Neural progenitor cell (in vitro differentiated cells): Measurements from ENCODE around the gene LRP3. TPM values are rescaled to one million over a fixed set of nuclear protein-coding genes. Genes with fewer than 3 reads are reported as not detected.

Experiments used
- DNase-seq: peaks from one replicate; pipeline ENCODE4 v3.0.0-alpha.2; 2016; ENCODE audit warnings: low spot score
- H2AFZ ChIP-seq: fragments of 200-600 bp; sonication (generic); replicated peaks from 2 replicates; pipeline ENCODE4 v1.6.1; 2016; ENCODE audit warnings: antibody characterized with exemption
- H3F3A ChIP-seq: fragments of 200-600 bp; sonication (generic); 2 replicates; pipeline ENCODE4 v1.6.1; 2016; ENCODE audit warnings: antibody characterized with exemption, low read depth
- H3K27ac ChIP-seq: fragments of 200-600 bp; sonication (generic); 2 replicates; pipeline ENCODE4 v1.5.1; 2016; ENCODE audit warnings: mild to moderate bottlenecking
- H3K27me3 ChIP-seq: fragments of 200-600 bp; sonication (generic); 2 replicates; pipeline ENCODE4 v1.6.1; 2016; ENCODE audit warnings: mild to moderate bottlenecking, moderate library complexity
- H3K36me3 ChIP-seq: fragments of 200-600 bp; sonication (generic); 2 replicates; pipeline ENCODE4 v1.5.1; 2016
- H3K4me1 ChIP-seq: fragments of 200-600 bp; sonication (generic); 2 replicates; pipeline ENCODE4 v1.6.1; 2016; ENCODE audit warnings: mixed run types
- H3K4me2 ChIP-seq: fragments of 200-600 bp; sonication (generic); 2 replicates; pipeline ENCODE4 v1.6.1; 2016
- H3K4me3 ChIP-seq: fragments of 200-600 bp; sonication (generic); 2 replicates; pipeline ENCODE4 v1.5.1; 2016
- H3K79me2 ChIP-seq: fragments of 200-600 bp; sonication (generic); 2 replicates; pipeline ENCODE4 v1.6.1; 2016; ENCODE audit warnings: low read depth
- H3K9ac ChIP-seq: fragments of 200-600 bp; sonication (generic); 2 replicates; pipeline ENCODE4 v1.6.1; 2016
- H3K9me3 ChIP-seq: fragments of 200-600 bp; sonication (generic); 2 replicates; pipeline ENCODE4 v1.5.1; 2016; ENCODE audit warnings: low read depth
- H4K20me1 ChIP-seq: fragments of 200-600 bp; sonication (generic); 2 replicates; pipeline ENCODE4 v1.6.1; 2016; ENCODE audit warnings: low read depth
- H3K27ac Mint-ChIP-seq: 3 replicates; pipeline ENCODE4 v1.8.0; 2021; ENCODE audit warnings: mixed read lengths
- H3K27me3 Mint-ChIP-seq: 2 replicates; pipeline ENCODE4 v1.8.0; 2022; ENCODE audit warnings: low read depth, mild to moderate bottlenecking, inconsistent platforms, moderate library complexity, mixed read lengths; ENCODE audit not compliant: insufficient read depth
- H3K36me3 Mint-ChIP-seq: 3 replicates; pipeline ENCODE4 v1.8.0; 2021; ENCODE audit warnings: mixed read lengths
- H3K4me1 Mint-ChIP-seq: 3 replicates; pipeline ENCODE4 v1.8.0; 2021; ENCODE audit warnings: mixed read lengths
- H3K4me3 Mint-ChIP-seq: 3 replicates; pipeline ENCODE4 v1.8.0; 2021; ENCODE audit warnings: mild to moderate bottlenecking, moderate library complexity, mixed read lengths
- H3K9me3 Mint-ChIP-seq: 3 replicates; pipeline ENCODE4 v1.8.0; 2020; ENCODE audit warnings: mixed read lengths
- CTCF ChIP-seq: fragments of 200-600 bp; sonication (generic); IDR thresholded peaks from 2 replicates; pipeline ENCODE4 v1.5.1; 2017; ENCODE audit warnings: antibody characterized with exemption, mild to moderate bottlenecking
- EZH2 ChIP-seq: fragments of 200-600 bp; sonication (generic); IDR thresholded peaks from 2 replicates; pipeline ENCODE4 v1.6.1; 2017; ENCODE audit warnings: antibody characterized with exemption, mild to moderate bottlenecking, moderate library complexity
- EZH2phosphoT487 ChIP-seq: fragments of 200-600 bp; sonication (generic); IDR thresholded peaks from 2 replicates; pipeline ENCODE4 v1.6.1; 2017; ENCODE audit warnings: antibody characterized with exemption
- total RNA-seq: library from RNA; depleted of rRNA; stranded (reverse); fragments of >200 nt; gene quantifications from 2 replicates; pipeline ENCODE4 v1.2.3, GENCODE V29; 2015; ENCODE audit warnings: low replicate concordance

Gene LRP3
- total RNA-seq, 1 donor from 2014 or later = 7.5 TPM

DNA sequence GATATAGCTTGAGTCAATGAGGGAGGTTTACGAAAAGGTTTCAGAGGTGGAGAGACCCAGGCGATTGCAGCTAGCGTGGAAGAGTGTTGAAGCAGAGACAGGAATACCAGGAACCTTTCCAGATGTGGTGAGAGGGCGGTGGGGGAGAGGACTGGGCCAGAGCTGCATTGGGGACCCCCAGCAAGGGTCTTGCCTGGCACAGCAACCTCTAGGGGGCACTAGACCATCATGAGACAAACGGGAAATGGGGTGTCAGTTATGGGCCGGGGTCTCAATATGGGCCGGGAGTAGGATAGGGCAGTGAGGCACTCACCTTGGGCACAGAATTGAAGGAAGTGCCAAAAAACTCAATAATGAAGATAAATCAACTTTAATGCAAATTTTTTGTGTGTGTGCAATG lies 2.1 kb upstream of the LRP3 start:
- no peak overlapping the region for H3K27ac ChIP-seq
- H3K36me3 Mint-ChIP-seq = peaks cover 1% of the 10 kb centered on the region
- H3K4me3 Mint-ChIP-seq = peak overlapping the region; percentile 48
- no peak overlapping the region for H2AFZ ChIP-seq
- peaks cover 28% of the 10 kb centered on the region for H3K27me3 ChIP-seq
- H3K4me1 ChIP-seq = peaks cover 6% of the 10 kb centered on the region
- no peak overlapping the region for H3K9ac ChIP-seq
- no peaks in the 10 kb centered on the region for H3K79me2 ChIP-seq
- H3K36me3 ChIP-seq = no peaks in the 10 kb centered on the region
- peaks cover 9% of the 10 kb centered on the region for H3K27me3 Mint-ChIP-seq
- peak; percentile 51 for TF ChIP-seq CTCF
- TF ChIP-seq EZH2 = no peak
- no peak for TF ChIP-seq EZH2phosphoT487
- H4K20me1 ChIP-seq = peaks cover 20% of the 10 kb centered on the region
- H3K9me3 ChIP-seq = no peaks in the 10 kb centered on the region
- no peak overlapping the region for H3K27ac Mint-ChIP-seq
- H3K4me3 ChIP-seq = no peak overlapping the region
- peaks cover 4% of the 10 kb centered on the region for H3F3A ChIP-seq
- H3K4me2 ChIP-seq = no peak overlapping the region
- H3K4me1 Mint-ChIP-seq = peaks cover 10% of the 10 kb centered on the region
- no peaks in the 10 kb centered on the region for H3K9me3 Mint-ChIP-seq
- DNase-seq = peak; percentile 51

- no peak overlapping the region for H2AFZ ChIP-seq
- Mint-ChIP-seq H3K4me1 (peaks cover 13% of the 10 kb centered on the region), H3K9me3 (no peaks in the 10 kb centered on the region), H3K4me3 (peak overlapping the region; percentile 86), H3K27me3 (peaks cover 10% of the 10 kb centered on the region), H3K27ac (peak overlapping the region; percentile 37), H3K36me3 (peaks cover 4% of the 10 kb centered on the region)
- no peak for TF ChIP-seq CTCF
- TF ChIP-seq EZH2phosphoT487 = no peak
- TF ChIP-seq EZH2 = no peak
- H3K4me2 ChIP-seq = peak overlapping the region; percentile 75
- H3K4me1 ChIP-seq = peaks cover 6% of the 10 kb centered on the region
- H3K27me3 ChIP-seq = peaks cover 28% of the 10 kb centered on the region
- H3K9me3 ChIP-seq = no peaks in the 10 kb centered on the region
- no peaks in the 10 kb centered on the region for H3K36me3 ChIP-seq
- H3F3A ChIP-seq = peaks cover 4% of the 10 kb centered on the region
- H3K79me2 ChIP-seq = no peaks in the 10 kb centered on the region
- peak overlapping the region; percentile 38 for H3K4me3 ChIP-seq
- no peak overlapping the region for H3K9ac ChIP-seq
- peaks cover 21% of the 10 kb centered on the region for H4K20me1 ChIP-seq
- no peak for DNase-seq
- H3K27ac ChIP-seq = no peak overlapping the region
These were observed 763 bp upstream of the LRP3 start for GRCh38 chr19:33193269-33193864.

GRCh38 chr19:33194532-33194885 lies 379 bp downstream of the LRP3 start:
- H3F3A ChIP-seq = peaks cover 4% of the 10 kb centered on the region
- peak overlapping the region; percentile 79 for H2AFZ ChIP-seq
- no peak for TF ChIP-seq EZH2phosphoT487
- no peak for TF ChIP-seq EZH2
- no peak for TF ChIP-seq CTCF
- peaks cover 13% of the 10 kb centered on the region for H3K4me1 Mint-ChIP-seq
- no peaks in the 10 kb centered on the region for H3K9me3 ChIP-seq
- H3K4me2 ChIP-seq = peak overlapping the region; percentile 91
- peaks cover 6% of the 10 kb centered on the region for H3K36me3 Mint-ChIP-seq
- peaks cover 21% of the 10 kb centered on the region for H4K20me1 ChIP-seq
- H3K27ac Mint-ChIP-seq = no peak overlapping the region
- peaks cover 6% of the 10 kb centered on the region for H3K4me1 ChIP-seq
- no peak overlapping the region for H3K27ac ChIP-seq
- H3K4me3 Mint-ChIP-seq = no peak overlapping the region
- H3K9me3 Mint-ChIP-seq = no peaks in the 10 kb centered on the region
- H3K4me3 ChIP-seq = peak overlapping the region; percentile 84
- no peak overlapping the region for H3K9ac ChIP-seq
- H3K36me3 ChIP-seq = no peaks in the 10 kb centered on the region
- H3K27me3 Mint-ChIP-seq = peaks cover 10% of the 10 kb centered on the region
- H3K27me3 ChIP-seq = peaks cover 28% of the 10 kb centered on the region
- peak; percentile 47 for DNase-seq
- H3K79me2 ChIP-seq = no peaks in the 10 kb centered on the region
